Activated T-helper 1 cell treated with anti-CD3 and anti-CD28 coated beads, Interleukin-2, amount 50 U/mL, for 16 hours (primary cell): ENCODE results near the gene RGS18.
"Not testable (repeated sequence)": the region's sequence is repeated elsewhere in the genome, so short reads cannot be mapped to it uniquely, and the experiment has no call there.

Experiments used
- DNase-seq, 2 donors: peaks; one replicate each; pipeline ENCODE4 v3.0.0-alpha.2; 2020; ENCODE audit warnings: low read depth in 1 of 2, low spot score in 1 of 2

RGS18 gene

DNA sequence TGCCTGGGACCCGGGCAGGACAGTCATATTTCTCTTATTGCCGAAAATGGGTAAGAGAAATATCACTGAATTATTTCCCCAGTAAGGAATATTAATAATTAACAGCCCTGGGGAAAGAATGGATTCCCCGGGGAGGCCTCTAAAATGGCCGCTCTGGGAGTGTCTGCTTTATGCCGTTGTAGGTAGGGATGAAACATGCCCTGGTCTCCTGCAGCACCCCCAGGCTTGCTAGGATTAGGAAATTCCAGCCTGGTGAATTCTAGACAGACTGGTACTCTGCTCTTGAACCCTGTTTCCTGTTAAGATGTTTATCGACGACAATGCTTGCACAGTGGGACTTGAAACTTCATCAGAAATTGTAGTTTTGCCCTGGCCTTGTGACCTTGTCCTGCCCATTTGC is 6.7 kb downstream of the RGS18 start:
- DNase-seq = not testable (repeated sequence)

DNA sequence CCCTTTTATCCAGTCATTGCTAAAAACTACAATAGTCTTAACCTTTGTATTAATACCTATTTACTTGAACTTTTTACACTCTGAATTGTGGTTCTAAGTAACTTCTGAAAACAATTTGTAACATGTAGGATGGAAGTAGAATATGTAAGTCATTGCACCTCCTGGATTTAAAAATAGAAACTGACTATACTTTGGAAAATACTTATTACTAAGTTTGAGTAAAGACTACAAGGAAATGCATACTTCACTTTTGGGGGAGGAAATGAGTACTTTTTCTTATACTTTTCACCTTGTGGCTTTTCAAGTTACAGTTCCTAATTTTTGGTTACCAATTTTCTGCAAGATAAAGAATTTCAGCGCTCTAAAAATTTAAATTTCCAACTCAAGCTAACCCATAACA is 8.7 kb downstream of the RGS18 start:
- no peak for DNase-seq

DNA sequence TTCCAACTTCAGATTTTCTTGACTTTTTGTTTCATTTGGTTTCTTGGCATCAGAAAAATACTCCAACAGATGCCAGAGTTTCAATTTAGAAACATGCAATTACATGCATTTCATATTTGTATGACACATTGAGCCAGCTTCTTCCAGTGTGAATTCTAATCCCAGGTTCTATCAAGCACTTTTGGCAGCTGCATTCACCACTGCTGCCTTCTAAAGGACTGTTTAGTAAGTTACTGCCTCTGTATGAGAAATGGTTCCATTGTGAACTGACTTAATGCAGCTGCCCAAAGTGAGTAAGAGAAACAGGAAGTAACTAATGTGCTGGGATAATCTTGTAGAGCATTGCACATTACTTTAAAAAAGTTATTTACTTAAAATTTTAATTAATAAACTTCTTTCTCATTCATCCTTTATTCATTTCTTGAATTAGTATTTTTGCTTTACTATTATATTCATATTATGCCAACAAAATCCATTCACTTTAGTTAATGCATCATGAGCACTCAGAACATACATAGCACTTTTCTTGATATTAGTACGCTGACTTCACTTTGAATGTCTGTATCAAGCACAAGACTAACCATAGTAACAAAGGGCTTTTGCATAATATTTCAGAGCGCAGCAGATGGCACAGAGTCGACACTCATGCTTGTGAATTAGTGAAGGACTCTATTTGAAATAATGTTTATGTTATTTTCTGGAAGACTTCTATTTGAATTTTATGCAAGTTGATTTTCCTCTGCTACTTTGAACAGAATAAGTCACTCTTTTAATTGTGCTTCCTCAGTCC is 9.8 kb downstream of the RGS18 start:
- DNase-seq = no peak

DNA sequence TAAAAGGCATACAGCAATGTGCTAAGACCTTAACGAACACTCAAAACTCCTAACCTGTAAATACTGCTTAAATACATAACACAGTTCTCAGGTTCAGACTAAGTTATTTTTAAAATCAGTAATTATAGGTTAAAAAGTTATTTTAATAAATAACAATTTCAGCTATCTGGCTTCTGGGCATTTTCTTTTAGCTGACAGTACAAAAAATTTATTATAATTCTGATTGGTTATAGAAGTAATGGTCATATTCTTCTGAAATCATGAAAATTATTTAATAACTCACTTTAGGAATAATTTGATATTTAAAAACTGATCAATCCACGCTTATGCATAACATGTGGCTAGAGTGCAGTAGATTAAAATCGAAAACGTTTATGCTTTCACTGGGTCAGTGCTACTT is 10.7 kb downstream of the RGS18 start:
- DNase-seq = no peak

DNA sequence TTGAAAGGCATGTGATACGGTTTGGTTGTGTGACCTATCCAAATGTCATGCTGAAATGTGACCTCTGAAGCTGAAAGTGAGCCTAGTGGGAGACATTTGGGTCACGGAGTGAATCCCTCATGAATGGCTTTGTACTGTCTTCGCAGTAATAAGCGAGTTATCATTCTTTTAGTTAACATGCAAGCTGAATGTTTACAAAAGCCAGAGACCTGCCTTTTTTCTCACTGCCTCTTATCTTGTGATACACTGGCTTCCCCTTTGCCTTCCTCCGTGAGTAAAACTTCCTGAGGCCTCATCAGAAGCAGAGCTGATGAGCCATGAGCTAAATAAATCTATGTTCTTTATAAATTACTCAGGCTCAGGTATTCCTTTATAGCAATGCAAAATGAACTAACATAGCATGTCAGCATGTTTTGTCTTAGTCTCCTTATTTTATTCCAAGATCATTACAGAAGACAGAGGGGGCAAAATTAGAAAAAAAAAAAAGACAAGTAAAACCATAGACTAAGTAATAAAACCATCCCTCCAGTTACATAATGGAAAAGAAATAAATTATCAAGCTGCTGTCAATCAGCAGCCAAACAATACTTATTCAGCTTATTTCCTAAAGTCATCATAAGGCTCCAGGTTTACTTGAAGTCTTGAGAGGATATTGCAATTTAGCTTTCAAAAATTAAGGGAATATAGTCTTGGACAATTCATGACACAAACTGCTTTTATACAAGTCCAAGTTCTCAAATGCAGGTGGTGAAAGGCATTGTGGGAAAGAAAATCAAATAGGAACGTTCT is 12.1 kb downstream of the RGS18 start:
- no peak for DNase-seq

DNA sequence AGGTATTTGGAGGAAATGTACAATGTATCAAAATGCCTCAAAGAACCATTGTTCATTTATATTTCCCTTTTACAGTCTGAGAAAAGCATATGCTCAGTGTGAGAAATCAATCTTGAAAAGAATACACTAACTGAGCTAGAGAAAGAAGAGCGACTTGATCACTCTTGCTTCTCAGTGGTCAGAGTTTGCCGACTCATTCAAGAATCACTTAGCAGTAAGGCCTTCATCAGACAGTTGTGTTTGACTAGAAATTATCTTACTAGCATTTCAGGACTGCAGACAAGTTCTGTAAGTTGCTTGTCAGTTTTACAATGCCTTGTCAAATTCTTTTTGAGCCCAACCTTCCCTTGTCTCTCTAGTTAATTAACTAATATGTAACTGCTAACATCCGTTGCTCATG is 12.9 kb downstream of the RGS18 start:
- DNase-seq = no peak

DNA sequence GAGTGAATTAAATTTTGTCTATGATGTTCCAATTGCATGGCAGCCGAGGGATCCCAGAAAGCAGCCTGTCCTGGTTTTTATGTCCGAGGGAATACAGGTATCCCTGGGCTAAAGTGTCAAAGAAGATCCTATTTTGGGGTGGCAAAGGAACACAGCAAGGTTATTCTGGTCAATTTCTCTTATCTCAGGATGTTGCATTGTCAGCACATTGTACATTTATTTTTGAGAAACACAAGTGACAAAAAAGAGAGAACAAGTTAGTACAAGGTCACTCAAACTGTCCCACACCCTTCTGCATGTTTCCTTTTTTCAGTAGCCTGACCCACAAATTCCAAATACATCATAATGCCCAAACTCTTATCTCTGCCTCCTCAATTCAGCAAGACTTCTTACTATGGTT is 17.7 kb downstream of the RGS18 start:
- DNase-seq = no peak

DNA sequence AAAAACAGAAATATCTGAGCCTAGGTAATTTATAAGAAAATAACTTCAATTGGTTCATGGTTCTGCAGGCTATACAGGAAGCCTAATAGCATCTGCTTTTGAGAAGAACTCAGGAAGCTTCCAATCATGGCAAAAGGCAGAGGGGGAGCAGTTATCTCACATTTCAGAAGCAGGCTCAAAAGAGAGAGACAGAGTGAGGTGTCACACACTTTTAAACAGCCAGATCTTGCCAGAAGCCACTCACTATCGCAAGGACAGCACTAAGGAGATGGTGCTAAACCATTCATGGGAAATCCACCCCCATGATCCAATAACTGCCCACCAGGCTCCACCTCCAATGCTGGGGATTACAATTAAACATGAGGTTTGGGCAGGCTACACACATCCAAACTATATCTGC is 25.5 kb downstream of the RGS18 start:
- DNase-seq = no peak

DNA sequence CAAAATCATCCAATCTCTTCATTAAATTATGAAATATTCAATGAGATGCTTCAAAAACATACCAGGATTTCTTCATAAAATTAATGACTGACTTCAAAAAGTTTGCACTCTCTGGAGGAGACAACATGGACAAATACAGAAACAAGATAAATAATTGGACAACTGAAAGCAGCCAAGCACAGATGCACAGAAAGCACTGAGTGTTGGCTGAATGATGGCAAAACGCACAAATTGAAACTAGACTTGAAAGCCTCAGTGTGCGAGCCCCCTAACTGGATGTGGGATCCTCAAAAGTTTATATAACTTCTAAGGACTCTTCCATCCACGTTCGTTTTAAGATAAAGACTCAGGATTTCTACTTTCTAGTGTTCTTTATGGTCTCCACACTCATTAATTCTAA is 27.9 kb downstream of the RGS18 start:
- DNase-seq = no peak

DNA sequence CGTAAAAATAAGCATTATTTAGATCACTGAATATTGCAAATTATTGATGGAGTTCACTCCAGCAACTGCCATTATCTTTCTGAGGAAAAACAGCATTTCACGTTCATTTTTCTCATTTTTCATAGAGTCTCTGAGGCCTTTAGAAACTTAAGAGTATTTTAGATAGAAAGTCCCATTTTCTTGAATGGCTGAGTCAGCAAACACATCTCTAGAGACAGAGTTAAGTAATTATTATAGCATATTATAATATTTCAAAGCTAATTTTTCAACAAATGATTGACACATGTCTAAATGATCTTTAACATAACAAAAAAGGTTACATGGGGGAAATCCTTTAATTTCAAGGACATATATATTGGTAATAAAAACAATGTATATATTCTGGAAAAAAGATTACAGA is 31.8 kb downstream of the RGS18 start:
- no peak for DNase-seq

DNA sequence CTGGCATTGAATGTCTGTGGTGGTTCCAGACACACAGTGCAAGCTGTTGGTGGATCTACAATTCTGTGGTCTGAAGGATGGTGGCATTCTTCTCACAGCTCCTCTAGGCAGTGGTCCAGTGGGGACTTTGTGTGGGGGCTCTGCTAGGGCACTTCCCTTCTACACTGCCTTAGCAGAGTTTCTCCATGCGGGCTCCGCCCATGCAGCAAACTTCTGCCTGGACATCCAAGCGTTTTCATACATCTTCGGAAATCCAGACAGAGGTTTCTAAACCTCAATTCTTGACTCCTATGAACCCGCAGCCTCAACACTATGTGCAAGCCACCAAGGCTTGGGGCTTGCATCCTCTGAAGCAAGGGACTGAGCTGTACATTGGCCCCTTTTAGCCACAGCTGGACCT is 43.0 kb downstream of the RGS18 start:
- no peak for DNase-seq

DNA sequence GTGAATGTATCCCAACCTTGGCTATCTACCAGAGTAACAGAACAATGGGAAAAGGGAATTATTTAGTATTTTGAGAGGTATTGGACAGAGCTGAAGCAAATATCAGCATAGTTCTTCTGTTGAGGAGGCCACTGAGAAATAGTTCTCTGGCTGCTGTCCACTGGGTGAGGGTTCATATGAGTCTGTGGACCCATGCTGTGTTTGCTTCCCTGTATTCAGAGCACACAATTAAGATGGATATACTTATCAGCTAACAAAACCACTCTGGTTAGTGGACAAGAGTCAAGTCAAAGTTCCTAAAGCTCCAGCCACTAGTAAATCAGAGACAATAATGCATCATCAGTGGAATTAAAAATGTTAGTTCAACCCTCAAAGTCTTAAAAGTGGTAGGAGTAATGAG is 66.1 kb downstream of the RGS18 start:
- no peak for DNase-seq

DNA sequence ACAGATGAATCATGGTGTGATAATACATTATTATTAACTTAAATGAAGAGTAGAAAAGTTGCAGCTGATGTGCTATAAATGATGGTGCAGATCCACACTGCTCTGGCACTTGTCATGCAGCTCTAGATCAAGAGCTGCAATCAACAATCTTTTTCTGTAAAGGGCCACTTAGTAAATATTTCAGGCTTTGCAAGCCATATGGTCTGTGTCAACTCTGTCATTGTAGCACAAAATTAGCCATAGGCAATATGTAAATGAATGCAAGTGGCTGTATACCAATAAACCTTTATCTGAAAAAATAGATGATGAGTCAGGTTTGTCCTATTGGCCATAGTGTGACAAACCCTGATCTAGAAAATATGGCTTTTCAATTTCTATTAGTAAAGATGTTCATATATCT is 66.6 kb downstream of the RGS18 start:
- DNase-seq = no peak

DNA sequence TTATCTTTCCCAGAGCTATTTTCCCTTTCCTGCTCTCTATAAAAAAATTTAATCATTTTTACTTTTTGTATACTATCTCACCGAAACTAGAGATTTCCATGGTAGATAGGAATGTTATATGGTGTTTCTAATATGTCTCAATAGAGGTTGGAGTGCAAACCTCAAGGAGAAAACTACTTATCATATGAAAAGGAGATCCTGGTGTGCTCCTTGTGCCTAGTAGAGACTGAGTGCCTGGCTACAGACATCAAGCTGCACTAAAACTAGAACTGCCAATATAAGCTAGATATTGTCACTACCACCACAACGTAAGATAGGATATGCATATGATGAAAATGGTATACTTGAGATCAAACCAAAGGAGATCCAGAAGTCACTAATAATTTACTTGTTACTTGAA is 67.0 kb downstream of the RGS18 start:
- no peak for DNase-seq

DNA sequence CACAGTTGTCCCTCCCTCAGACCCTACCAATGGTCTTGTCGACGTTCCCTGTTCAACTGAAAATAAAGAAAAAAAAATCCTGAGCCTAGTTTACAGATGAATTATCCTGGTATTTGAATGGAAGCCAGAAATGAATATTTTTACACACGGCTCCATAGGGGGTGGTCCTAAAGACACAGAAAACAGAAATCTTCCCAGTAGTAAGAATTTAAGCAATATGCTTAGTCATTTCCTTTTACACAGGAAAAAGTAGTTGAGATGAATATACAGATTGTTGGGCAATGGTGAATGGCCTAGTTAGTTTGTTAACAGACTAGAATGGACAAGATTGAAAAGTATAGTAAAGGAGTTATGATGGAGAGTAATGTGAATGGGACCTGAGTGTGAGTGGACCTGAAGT is 67.4 kb downstream of the RGS18 start:
- no peak for DNase-seq

DNA sequence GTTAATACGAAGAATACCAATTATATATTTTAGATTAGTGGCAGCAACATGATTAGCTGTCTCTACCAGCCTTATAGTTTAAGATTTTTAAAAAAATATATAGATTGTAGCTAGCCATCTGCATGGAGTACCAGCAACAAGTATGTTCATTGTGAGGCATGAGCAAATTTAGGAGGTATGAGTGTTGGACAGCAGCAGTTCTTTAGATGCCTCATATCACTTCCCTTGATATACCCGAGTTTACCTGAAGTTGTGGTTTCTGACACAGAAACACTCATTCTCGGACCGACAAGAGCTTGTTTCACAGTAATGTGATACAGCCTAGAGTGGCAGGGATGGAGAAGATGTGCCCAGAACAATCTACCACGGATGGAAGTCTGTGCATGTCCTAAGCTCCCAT is 69.1 kb downstream of the RGS18 start:
- no peak for DNase-seq

DNA sequence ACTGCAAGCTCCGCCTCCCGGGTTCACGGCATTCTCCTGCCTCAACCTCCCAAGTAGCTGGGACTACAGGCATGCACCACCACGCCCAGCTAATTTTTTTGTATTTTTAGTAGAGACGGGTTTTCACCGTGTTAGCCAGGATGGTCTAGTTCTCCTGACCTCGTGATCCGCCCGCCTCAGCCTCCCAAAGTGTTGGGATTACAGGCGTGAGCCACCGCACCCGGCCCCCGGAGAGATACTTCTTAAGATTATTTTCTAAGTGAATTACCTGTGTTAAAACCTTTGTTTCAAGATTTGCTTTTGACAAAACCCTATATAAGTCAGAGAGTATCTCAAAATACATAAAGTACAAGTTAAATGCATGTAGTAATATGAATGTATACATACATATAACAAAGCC is 69.7 kb downstream of the RGS18 start:
- not testable (repeated sequence) for DNase-seq

DNA sequence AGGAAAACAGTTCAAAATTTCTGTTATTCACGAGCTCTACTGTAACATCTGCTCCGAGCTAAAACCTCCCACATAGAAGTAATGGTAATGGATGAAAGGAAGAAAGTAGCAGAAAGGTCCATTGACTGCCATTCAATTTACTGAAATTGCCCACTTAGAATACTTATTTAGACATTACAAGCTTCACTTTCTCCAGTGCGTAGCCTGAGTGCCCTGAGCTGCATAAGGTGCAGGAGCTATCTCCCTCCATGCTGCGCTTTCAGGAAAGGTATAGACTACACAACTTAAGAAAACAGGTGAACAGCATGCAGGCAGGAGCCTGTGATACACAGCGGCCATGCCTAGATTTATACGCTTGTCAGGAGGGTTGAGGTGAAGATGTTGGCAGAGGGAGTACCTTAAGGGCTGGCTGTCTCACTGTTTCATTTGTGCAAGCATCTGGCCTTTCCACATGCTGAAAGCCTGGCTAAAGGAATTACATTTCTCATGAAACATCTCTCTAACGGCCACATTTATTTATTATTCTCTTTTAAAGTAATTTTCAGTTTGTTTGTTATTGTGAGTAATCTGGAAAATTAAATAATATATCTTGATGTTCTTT is 74.7 kb downstream of the RGS18 start:
- DNase-seq = no peak

DNA sequence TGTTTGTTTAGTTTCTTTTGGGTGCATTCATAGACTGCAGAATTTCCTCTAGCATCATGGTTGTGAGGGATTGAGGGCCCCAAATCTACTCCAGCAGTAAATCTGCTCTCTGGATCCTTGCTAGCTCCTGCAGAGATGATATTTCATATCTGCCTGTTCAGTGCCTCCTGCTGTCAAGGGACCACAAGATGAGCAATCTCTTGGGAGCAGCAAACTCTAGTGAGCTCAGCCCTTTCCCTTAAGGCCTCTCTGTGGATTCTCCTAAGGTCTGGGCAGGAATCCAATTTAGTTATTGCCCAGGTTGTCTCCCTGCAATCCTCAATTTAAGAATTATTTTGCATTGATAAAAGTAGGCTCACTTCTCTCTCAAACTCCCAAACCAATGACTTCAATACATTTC is 76.9 kb downstream of the RGS18 start:
- DNase-seq = no peak
